ENCODE data around the gene HECTD1. TPM values are rescaled to one million over a fixed set of nuclear protein-coding genes. Genes with fewer than 3 reads are reported as not detected.

The HECTD1 gene
- total RNA-seq, 1 donor, result 246 TPM

- H3K27ac ChIP-seq (ENCODE audit: low read depth, low read length), result no peak overlapping the region
- peaks cover 12% of the 10 kb centered on the region for H3K4me1 ChIP-seq (ENCODE audit: insufficient read depth, low read length)
- H2AFZ ChIP-seq (ENCODE audit: low read length), result no peak overlapping the region
Observed at GRCh38 chr14:31230573-31230958, 23.0 kb upstream of the HECTD1 start.

GRCh38 chr14:31229638-31230572, 22.3 kb upstream of the HECTD1 start:
- Histone ChIP-seq H3K27ac (ENCODE audit: low read depth, low read length) (peak overlapping the region; percentile 38), H3K4me2 (ENCODE audit: insufficient read depth, low read length) (peak overlapping the region; percentile 82), H3K27me3 (ENCODE audit: insufficient read depth, low read length) (no peaks in the 10 kb centered on the region), H3K4me1 (ENCODE audit: insufficient read depth, low read length) (peaks cover 12% of the 10 kb centered on the region), H3K79me2 (ENCODE audit: insufficient read depth, low read length) (no peaks in the 10 kb centered on the region), H3K4me3 (ENCODE audit: insufficient read depth, low read length) (peak overlapping the region; percentile 65), H3K9me3 (ENCODE audit: low read depth, low read length) (no peaks in the 10 kb centered on the region), H4K20me1 (ENCODE audit: insufficient read depth, low read length) (no peaks in the 10 kb centered on the region), H3K36me3 (ENCODE audit: insufficient read depth, low read length) (no peaks in the 10 kb centered on the region), H2AFZ (ENCODE audit: low read length) (peak overlapping the region; percentile 75)
- no peak for TF ChIP-seq CTCF (IDR thresholded peaks at IDR 0.05; ENCODE audit: extremely low read depth, low read depth, low read length)
- peak; percentile 81 for DNase-seq (ENCODE audit: insufficient read length, low spot score, missing footprints)

More at GRCh38 chr14:31230573-31230958, 23.0 kb upstream of the HECTD1 start:
- DNase-seq (ENCODE audit: insufficient read length, low spot score, missing footprints), result no peak
- H4K20me1 ChIP-seq (ENCODE audit: insufficient read depth, low read length), result no peaks in the 10 kb centered on the region
- no peaks in the 10 kb centered on the region for H3K27me3 ChIP-seq (ENCODE audit: insufficient read depth, low read length)
- no peak overlapping the region for H3K4me2 ChIP-seq (ENCODE audit: insufficient read depth, low read length)
- H3K36me3 ChIP-seq (ENCODE audit: insufficient read depth, low read length), result no peaks in the 10 kb centered on the region
- TF ChIP-seq CTCF (IDR thresholded peaks at IDR 0.05; ENCODE audit: extremely low read depth, low read depth, low read length), result no peak
- H3K4me3 ChIP-seq (ENCODE audit: insufficient read depth, low read length), result no peak overlapping the region
- no peaks in the 10 kb centered on the region for H3K79me2 ChIP-seq (ENCODE audit: insufficient read depth, low read length)
- no peaks in the 10 kb centered on the region for H3K9me3 ChIP-seq (ENCODE audit: low read depth, low read length)

GRCh38 chr14:31229009-31229408, 21.4 kb upstream of the HECTD1 start:
- no peaks in the 10 kb centered on the region for H3K27me3 ChIP-seq (ENCODE audit: insufficient read depth, low read length)
- H2AFZ ChIP-seq (ENCODE audit: low read length), result no peak overlapping the region
- H3K36me3 ChIP-seq (ENCODE audit: insufficient read depth, low read length), result no peaks in the 10 kb centered on the region
- H3K27ac ChIP-seq (ENCODE audit: low read depth, low read length), result peak overlapping the region; percentile 38
- TF ChIP-seq CTCF (IDR thresholded peaks at IDR 0.05; ENCODE audit: extremely low read depth, low read depth, low read length), result no peak
- H3K9me3 ChIP-seq (ENCODE audit: low read depth, low read length), result no peaks in the 10 kb centered on the region
- no peak overlapping the region for H3K4me2 ChIP-seq (ENCODE audit: insufficient read depth, low read length)
- H3K79me2 ChIP-seq (ENCODE audit: insufficient read depth, low read length), result no peaks in the 10 kb centered on the region
- H4K20me1 ChIP-seq (ENCODE audit: insufficient read depth, low read length), result no peaks in the 10 kb centered on the region
- no peak overlapping the region for H3K4me3 ChIP-seq (ENCODE audit: insufficient read depth, low read length)
- H3K4me1 ChIP-seq (ENCODE audit: insufficient read depth, low read length), result peaks cover 12% of the 10 kb centered on the region
- no peak for DNase-seq (ENCODE audit: insufficient read length, low spot score, missing footprints)

- no peak for TF ChIP-seq CTCF (IDR thresholded peaks at IDR 0.05; ENCODE audit: extremely low read depth, low read depth, low read length)
- H3K36me3 ChIP-seq (ENCODE audit: insufficient read depth, low read length), result no peaks in the 10 kb centered on the region
- H2AFZ ChIP-seq (ENCODE audit: low read length), result peak overlapping the region; percentile 16
- H3K27me3 ChIP-seq (ENCODE audit: insufficient read depth, low read length), result no peaks in the 10 kb centered on the region
- H3K4me2 ChIP-seq (ENCODE audit: insufficient read depth, low read length), result no peak overlapping the region
- H3K4me3 ChIP-seq (ENCODE audit: insufficient read depth, low read length), result no peak overlapping the region
- H3K4me1 ChIP-seq (ENCODE audit: insufficient read depth, low read length), result peaks cover 12% of the 10 kb centered on the region
- no peaks in the 10 kb centered on the region for H3K9me3 ChIP-seq (ENCODE audit: low read depth, low read length)
- no peak overlapping the region for H3K27ac ChIP-seq (ENCODE audit: low read depth, low read length)
- no peak for DNase-seq (ENCODE audit: insufficient read length, low spot score, missing footprints)
- H4K20me1 ChIP-seq (ENCODE audit: insufficient read depth, low read length), result no peaks in the 10 kb centered on the region
- no peaks in the 10 kb centered on the region for H3K79me2 ChIP-seq (ENCODE audit: insufficient read depth, low read length)
Observed at GRCh38 chr14:31228533-31228932, 20.9 kb upstream of the HECTD1 start.

Measured in osteoblast (primary cell).